Gastrocnemius medialis (tissue), 4 donors: ENCODE measurements around the gene GCAT. TPM values are rescaled to one million over a fixed set of nuclear protein-coding genes. Genes with fewer than 3 reads are reported as not detected.

Experiments used
- ATAC-seq, 2 donors: fragments of 150-250 bp; one replicate each; pipeline ENCODE4 v1.9.1; 2016
- DNase-seq, 2 donors: peaks; one replicate each; pipeline ENCODE4 v3.0.0-alpha.2; 2019
- H3K27ac ChIP-seq, 4 donors: fragments of 200-600 bp; sonication (generic); 1 replicate in 1 of 4; 2 replicates in 3 of 4; pipeline ENCODE4 v1.5.1; 2016 to 2018; ENCODE audit warnings: mild to moderate bottlenecking in 2 of 4, moderate library complexity in 1 of 4
- H3K27me3 ChIP-seq, 3 donors: fragments of 200-600 bp; sonication (generic) in 2 of 3; 1 replicate in 1 of 3; 2 replicates in 2 of 3; pipeline versions ENCODE4 v1.5.1 to v1.6.0; 2016 to 2019; ENCODE audit warnings: mild to moderate bottlenecking in 1 of 3, moderate library complexity in 1 of 3
- H3K36me3 ChIP-seq, 2 donors: fragments of 200-600 bp; sonication (generic) in 1 of 2; one replicate each; pipeline ENCODE4 v1.5.1; 2017 to 2018
- H3K4me1 ChIP-seq, 2 donors: fragments of 200-600 bp; sonication (generic) in 1 of 2; one replicate each; pipeline ENCODE4 v1.5.1; 2016 to 2017; ENCODE audit warnings: mild to moderate bottlenecking in 2 of 2
- H3K4me3 ChIP-seq, 4 donors: fragments of 200-600 bp; sonication (generic) in 3 of 4; 1 replicate in 1 of 4; 2 replicates in 3 of 4; pipeline ENCODE4 v1.5.1; 2016 to 2019; ENCODE audit warnings: mild to moderate bottlenecking in 2 of 4
- H3K9me3 ChIP-seq, 3 donors: fragments of 200-600 bp; sonication (generic) in 2 of 3; 1 replicate in 1 of 3; 2 replicates in 2 of 3; pipeline ENCODE4 v1.5.1; 2016 to 2019
- POLR2A ChIP-seq, 2 donors: fragments of 450-650 bp; IDR thresholded peaks; one replicate each; pipeline ENCODE4 v1.6.1; 2017; ENCODE audit warnings: antibody characterized with exemption in 2 of 2, mild to moderate bottlenecking in 2 of 2, moderate library complexity in 2 of 2
- in situ Hi-C, 4 donors: fragments of 200-750 bp; cut with MboI; loops; one replicate each; pipeline versions ENCODE4 v1.15.0 to v1.8.0; 2017; ENCODE audit warnings: low sequenced_read_pairs in 4 of 4
- intact Hi-C: fragments of 100-400 bp; cut with DNase I; formaldehyde crosslinking; loops from one replicate; pipeline ENCODE4 v1.15.1; 2023; ENCODE audit warnings: low total_unique reads
- total RNA-seq, 4 donors: library from RNA; depleted of rRNA; stranded (reverse); fragments of >200 nt; gene quantifications; one replicate each; pipeline versions ENCODE4 v1.1.0 to v1.2.3, GENCODE V29; 2016
- TF ChIP-seq, protein P1 (sequence below), 5 experiments: fragments of 450-650 bp in 3 of 5; fragments of 200-600 bp in 2 of 5; sonication (generic) in 2 of 5; IDR thresholded peaks in 4 of 5; conservative IDR thresholded peaks in 1 of 5; 1 replicate in 4 of 5; 2 replicates in 1 of 5; pipeline ENCODE4 v1.5.1; 2016 to 2019; ENCODE audit warnings: antibody characterized with exemption in 5 of 5, mild to moderate bottlenecking in 3 of 5, moderate library complexity in 3 of 5

GCAT gene
- total RNA-seq, 4 donors from 2014 or later: 10.0 to 21.5 (median 15.1) TPM

DNA sequence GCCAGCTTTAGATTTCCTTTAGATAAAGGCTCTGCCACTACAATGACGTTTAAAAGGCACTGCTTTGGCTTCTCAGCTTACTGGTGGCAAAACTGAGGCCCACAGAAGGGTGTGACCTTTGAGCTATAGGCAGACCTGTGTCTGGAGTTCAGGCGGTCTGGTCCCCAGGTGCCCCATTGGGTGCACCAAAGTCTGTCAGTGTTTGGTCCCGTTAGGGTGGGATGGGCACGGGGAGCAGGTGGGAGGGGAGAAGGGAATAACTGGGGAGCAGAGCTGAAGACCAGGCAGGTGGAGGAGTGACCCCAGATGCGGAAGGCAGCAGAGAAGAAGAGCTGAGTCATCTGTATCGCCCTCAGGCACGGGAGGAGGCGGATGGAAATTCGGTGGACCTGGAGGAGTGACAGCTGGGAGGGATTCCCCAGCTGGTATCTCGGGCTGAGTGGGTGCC, 45.3 kb upstream of the GCAT start:
- DNase-seq: no peak
- TF ChIP-seq, protein P1, sequence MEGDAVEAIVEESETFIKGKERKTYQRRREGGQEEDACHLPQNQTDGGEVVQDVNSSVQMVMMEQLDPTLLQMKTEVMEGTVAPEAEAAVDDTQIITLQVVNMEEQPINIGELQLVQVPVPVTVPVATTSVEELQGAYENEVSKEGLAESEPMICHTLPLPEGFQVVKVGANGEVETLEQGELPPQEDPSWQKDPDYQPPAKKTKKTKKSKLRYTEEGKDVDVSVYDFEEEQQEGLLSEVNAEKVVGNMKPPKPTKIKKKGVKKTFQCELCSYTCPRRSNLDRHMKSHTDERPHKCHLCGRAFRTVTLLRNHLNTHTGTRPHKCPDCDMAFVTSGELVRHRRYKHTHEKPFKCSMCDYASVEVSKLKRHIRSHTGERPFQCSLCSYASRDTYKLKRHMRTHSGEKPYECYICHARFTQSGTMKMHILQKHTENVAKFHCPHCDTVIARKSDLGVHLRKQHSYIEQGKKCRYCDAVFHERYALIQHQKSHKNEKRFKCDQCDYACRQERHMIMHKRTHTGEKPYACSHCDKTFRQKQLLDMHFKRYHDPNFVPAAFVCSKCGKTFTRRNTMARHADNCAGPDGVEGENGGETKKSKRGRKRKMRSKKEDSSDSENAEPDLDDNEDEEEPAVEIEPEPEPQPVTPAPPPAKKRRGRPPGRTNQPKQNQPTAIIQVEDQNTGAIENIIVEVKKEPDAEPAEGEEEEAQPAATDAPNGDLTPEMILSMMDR (IDR thresholded peaks at IDR 0.05 in 4 of 5, conservative IDR thresholded peaks at IDR 0.05 in 1 of 5): no peak
- TF ChIP-seq POLR2A (IDR thresholded peaks at IDR 0.05): no peak
- no peak overlapping the region for H3K27ac ChIP-seq
- no peak overlapping the region for H3K4me3 ChIP-seq
- intact Hi-C loops (no loop called here), in situ Hi-C loops (no loop called here)
- H3K9me3 ChIP-seq: no peaks in the 10 kb centered on the region
- ATAC-seq: no peak
- peaks cover 0 to 30% of the 10 kb centered on the region in 2 donors for H3K36me3 ChIP-seq
- no peaks in the 10 kb centered on the region for H3K27me3 ChIP-seq
- H3K4me1 ChIP-seq: peaks cover 10% of the 10 kb centered on the region in 2 donors

DNA sequence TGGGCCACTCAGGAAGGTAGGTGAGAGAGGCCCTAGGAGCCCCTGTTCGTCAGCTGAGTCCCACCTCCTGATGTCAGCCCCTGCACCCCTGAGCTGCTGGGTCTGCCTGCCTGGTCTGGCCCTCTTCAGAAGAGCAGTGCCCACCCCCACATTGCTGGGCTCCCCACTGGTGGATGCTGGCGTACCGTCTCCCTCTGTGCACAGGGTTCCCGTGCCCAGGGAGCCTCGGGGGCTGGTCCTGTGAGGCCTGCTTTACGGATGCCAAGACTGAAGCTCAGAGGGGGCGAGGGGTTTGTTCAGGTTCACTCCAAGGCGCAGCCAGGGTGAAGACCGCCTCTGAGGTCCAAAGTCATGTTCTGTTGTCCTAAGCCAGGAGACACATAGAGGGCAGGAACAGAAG, 44.7 kb upstream of the GCAT start:
- H3K27ac ChIP-seq: no peak overlapping the region
- no peak overlapping the region for H3K4me3 ChIP-seq
- no peaks in the 10 kb centered on the region for H3K27me3 ChIP-seq
- H3K9me3 ChIP-seq: no peaks in the 10 kb centered on the region
- in situ Hi-C loops (no loop called here), intact Hi-C loops (no loop called here)
- no peak for DNase-seq
- H3K4me1 ChIP-seq: peaks cover 10% of the 10 kb centered on the region in 2 donors
- no peak for TF ChIP-seq POLR2A (IDR thresholded peaks at IDR 0.05)
- ATAC-seq: no peak
- peaks cover 0 to 24% of the 10 kb centered on the region in 2 donors for H3K36me3 ChIP-seq

DNA sequence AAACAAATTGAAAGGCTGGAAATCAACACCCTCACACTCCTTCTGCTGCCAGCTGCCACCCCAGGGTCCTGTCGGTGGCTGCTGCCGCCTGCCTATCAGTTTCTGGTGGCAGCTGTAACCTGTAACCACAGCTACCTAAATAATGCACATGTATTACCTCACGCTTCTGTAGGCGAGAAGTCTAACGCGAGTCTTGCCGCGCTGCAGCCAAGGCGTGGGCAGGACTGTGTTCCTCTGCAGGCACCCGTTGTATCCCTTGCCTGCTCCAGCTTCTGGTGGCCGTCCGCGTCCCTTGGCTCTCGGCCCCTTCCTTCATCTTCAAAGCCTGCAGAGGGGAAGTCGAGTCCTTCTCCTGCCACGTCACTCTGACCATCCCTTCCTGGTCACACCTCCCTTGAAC, 44.1 kb upstream of the GCAT start:
- H3K36me3 ChIP-seq: peaks cover 0 to 17% of the 10 kb centered on the region in 2 donors
- in situ Hi-C loops: no loop called here
- no peak overlapping the region for H3K27ac ChIP-seq
- intact Hi-C loops: no loop called here
- no peaks in the 10 kb centered on the region for H3K9me3 ChIP-seq
- DNase-seq (no peak), ATAC-seq (no peak)
- TF ChIP-seq, protein P1 (IDR thresholded peaks at IDR 0.05 in 4 of 5, conservative IDR thresholded peaks at IDR 0.05 in 1 of 5): no peak
- TF ChIP-seq POLR2A (IDR thresholded peaks at IDR 0.05): no peak
- no peaks in the 10 kb centered on the region for H3K27me3 ChIP-seq
- H3K4me1 ChIP-seq: peaks cover 10% of the 10 kb centered on the region in 2 donors
- no peak overlapping the region for H3K4me3 ChIP-seq

DNA sequence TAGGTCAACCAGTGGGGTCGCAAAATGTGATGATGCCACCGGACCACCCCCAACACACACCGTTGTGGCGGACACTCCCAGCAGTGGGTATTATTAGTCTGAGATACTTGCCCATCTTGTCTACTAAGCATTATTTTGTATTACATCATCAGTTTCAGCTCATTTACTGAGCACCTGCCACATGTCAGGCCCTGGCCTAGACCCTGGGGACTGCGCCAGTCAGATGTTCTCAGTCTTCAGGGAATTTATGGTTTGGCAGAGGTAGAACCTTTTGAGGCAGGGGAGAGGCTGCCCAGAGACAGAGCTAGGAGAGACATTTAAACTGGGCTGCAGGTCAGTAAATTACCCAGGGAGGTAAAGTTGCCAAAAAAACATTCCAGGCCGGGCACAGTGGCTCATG, 43.1 kb upstream of the GCAT start:
- H3K27ac ChIP-seq: peak overlapping the region; percentile 7 to 70 (median 53)

DNA sequence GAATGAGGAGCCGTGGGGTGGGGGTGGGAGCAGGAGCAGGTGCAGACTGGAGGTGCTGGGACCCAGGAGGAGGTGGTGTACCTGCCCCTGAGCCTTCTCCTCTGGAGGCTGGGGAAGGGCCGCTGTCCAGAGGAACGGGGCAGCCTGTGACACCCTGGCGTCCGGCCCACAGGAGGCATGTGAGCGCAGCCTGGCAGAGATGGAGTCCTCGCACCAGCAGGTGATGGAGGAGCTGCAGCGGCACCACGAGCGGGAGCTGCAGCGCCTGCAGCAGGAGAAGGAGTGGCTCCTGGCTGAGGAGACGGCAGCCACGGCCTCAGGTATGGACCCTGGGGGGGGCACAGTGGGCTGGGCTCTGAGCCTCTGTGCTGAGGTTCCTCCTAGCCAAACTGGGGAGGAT, 42.2 kb upstream of the GCAT start:
- TF ChIP-seq, protein P1 (IDR thresholded peaks at IDR 0.05 in 4 of 5, conservative IDR thresholded peaks at IDR 0.05 in 1 of 5): no peak
- TF ChIP-seq POLR2A (IDR thresholded peaks at IDR 0.05): no peak
- intact Hi-C loops (no loop called here), in situ Hi-C loops (no loop called here)
- no peaks in the 10 kb centered on the region for H3K27me3 ChIP-seq
- DNase-seq (peak; percentile 69), ATAC-seq (peak; percentile 47 to 61)
- H3K36me3 ChIP-seq: peaks cover 0 to 20% of the 10 kb centered on the region in 2 donors
- no peaks in the 10 kb centered on the region for H3K9me3 ChIP-seq
- peaks cover 10% of the 10 kb centered on the region in 2 donors for H3K4me1 ChIP-seq
- H3K4me3 ChIP-seq: no peak overlapping the region
- H3K27ac ChIP-seq: peak overlapping the region in 3 of 4 donors; percentile 51 to 70 (median 55)

More for the DNA sequence above, 43.1 kb upstream of the GCAT start:
- H3K36me3 ChIP-seq: peaks cover 0 to 16% of the 10 kb centered on the region in 2 donors
- ATAC-seq: peak; percentile 80 to 88
- TF ChIP-seq POLR2A (IDR thresholded peaks at IDR 0.05): no peak
- TF ChIP-seq, protein P1 (IDR thresholded peaks at IDR 0.05 in 4 of 5, conservative IDR thresholded peaks at IDR 0.05 in 1 of 5): no peak
- no peak overlapping the region for H3K4me3 ChIP-seq
- in situ Hi-C loops (no loop called here), intact Hi-C loops (no loop called here)
- H3K27me3 ChIP-seq: no peaks in the 10 kb centered on the region
- no peaks in the 10 kb centered on the region for H3K9me3 ChIP-seq
- peak; percentile 36 to 74 for DNase-seq
- H3K4me1 ChIP-seq: peaks cover 10% of the 10 kb centered on the region in 2 donors
